ENCODE results near the gene DNMT3B.

Gene DNMT3B

GRCh38 chr20:32810941-32811340 lies 48.8 kb downstream of the DNMT3B start:
- H3K4me3 ChIP-seq (ENCODE audit: low read depth, low read length) = no peak overlapping the region
- no peak for DNase-seq (ENCODE audit: low read depth)
- TF ChIP-seq MAX (IDR thresholded peaks at IDR 0.05; ENCODE audit: low read depth, low read length) (no peak), POLR2A (IDR thresholded peaks at IDR 0.05; ENCODE audit: extremely low read depth, insufficient read length) (no peak), MYC (IDR thresholded peaks at IDR 0.05; ENCODE audit: low read depth, low read length) (no peak), CTCF (IDR thresholded peaks at IDR 0.05; ENCODE audit: low read depth, low read length) (no peak)

DNA sequence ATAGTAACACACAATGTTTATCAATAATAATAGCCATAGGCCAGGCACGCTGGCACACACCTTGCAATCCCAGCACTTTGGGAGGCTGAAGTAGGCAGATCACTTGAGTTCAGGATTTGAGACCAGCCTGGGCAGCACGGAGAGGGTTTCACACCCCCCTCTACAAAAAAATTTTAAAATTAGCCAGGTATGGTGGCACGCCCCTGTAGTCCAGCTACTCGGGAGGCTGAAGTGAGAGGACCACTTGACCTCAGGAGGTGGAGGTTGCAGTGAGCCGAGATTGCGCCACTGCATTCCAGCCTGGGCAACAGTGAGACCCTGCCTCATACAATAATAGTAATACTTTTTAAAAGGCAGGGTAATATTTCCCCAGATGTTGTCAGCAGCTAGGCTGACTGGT lies 49.7 kb downstream of the DNMT3B start:
- TF ChIP-seq MYC (IDR thresholded peaks at IDR 0.05; ENCODE audit: low read depth, low read length) (no peak), MAX (IDR thresholded peaks at IDR 0.05; ENCODE audit: low read depth, low read length) (no peak), CTCF (IDR thresholded peaks at IDR 0.05; ENCODE audit: low read depth, low read length) (no peak), POLR2A (IDR thresholded peaks at IDR 0.05; ENCODE audit: extremely low read depth, insufficient read length) (no peak)
- no peak for DNase-seq (ENCODE audit: low read depth)
- H3K4me3 ChIP-seq (ENCODE audit: low read depth, low read length) = no peak overlapping the region

GRCh38 chr20:32819992-32820697 lies 58.0 kb downstream of the DNMT3B start:
- TF ChIP-seq POLR2A (IDR thresholded peaks at IDR 0.05; ENCODE audit: extremely low read depth, insufficient read length) = peak; percentile 45
- TF ChIP-seq MYC (IDR thresholded peaks at IDR 0.05; ENCODE audit: low read depth, low read length) = peak; percentile 75; the same call in 1 of the 2 replicates
- no peak for TF ChIP-seq CTCF (IDR thresholded peaks at IDR 0.05; ENCODE audit: low read depth, low read length)
- TF ChIP-seq MAX (IDR thresholded peaks at IDR 0.05; ENCODE audit: low read depth, low read length) = no peak
- peak; percentile 83 for DNase-seq (ENCODE audit: low read depth)
- H3K4me3 ChIP-seq (ENCODE audit: low read depth, low read length) = peak overlapping the region; percentile 89

DNA sequence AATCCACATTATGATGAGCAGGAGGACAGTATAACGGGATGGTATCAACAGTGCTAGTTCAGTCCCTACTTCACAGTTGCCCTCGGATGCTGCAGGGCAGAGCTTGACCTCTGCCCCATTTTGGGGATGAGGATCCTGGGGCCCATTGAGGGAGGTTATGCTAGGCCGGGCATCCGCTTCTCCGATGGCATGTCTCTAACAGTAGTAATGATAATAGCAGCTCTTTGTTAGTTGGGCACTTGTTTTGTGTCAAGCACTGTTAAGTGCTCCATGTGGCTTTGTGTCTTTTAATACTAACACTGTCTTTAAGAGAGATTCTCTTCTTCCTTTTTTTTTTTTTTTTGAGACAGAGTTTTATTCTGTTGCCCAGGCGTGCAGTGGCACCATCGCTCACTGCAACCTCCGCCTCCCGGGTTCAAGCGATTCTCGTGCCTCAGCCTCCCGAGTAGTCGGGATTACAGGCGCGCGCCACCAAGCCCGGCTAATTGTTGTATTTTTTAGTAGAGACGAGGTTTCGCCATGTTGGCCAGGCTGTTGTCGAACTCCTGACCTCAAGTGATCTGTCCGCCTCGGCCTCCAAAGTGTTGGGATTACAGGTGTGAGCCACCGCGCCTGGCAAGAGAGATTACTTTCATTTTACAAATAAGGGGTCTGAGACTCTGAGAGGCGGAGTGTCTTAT lies 58.7 kb downstream of the DNMT3B start:
- peak overlapping the region; percentile 89 for H3K4me3 ChIP-seq (ENCODE audit: low read depth, low read length)
- TF ChIP-seq CTCF (IDR thresholded peaks at IDR 0.05; ENCODE audit: low read depth, low read length) (no peak), MYC (IDR thresholded peaks at IDR 0.05; ENCODE audit: low read depth, low read length) (no peak), POLR2A (IDR thresholded peaks at IDR 0.05; ENCODE audit: extremely low read depth, insufficient read length) (no peak), MAX (IDR thresholded peaks at IDR 0.05; ENCODE audit: low read depth, low read length) (0 out of 2 replicates have a peak, but pooled peaks have one; percentile 10)
- no peak for DNase-seq (ENCODE audit: low read depth)

DNA sequence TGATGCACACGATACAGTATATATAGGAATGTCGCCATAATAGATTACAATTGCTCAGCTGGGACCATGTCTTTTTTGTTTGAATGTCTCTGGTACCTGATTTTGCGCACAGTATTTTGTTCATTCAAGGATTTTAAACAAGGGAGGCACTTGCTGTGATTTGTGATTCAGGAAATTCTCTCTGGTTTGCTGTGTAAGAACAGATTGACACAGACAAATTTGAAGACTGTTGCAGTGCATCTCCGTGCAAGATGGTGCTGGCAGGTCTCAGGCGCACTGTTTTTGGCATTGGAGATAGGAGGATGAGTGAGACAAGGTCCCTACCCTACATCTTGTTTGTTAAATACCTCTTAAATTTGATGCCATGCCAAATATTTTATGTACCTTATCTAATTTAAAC lies 60.0 kb downstream of the DNMT3B start:
- H3K4me3 ChIP-seq (ENCODE audit: low read depth, low read length) = peak overlapping the region; percentile 89
- TF ChIP-seq MAX (IDR thresholded peaks at IDR 0.05; ENCODE audit: low read depth, low read length) = no peak
- TF ChIP-seq MYC (IDR thresholded peaks at IDR 0.05; ENCODE audit: low read depth, low read length) = no peak
- TF ChIP-seq CTCF (IDR thresholded peaks at IDR 0.05; ENCODE audit: low read depth, low read length) = no peak
- TF ChIP-seq POLR2A (IDR thresholded peaks at IDR 0.05; ENCODE audit: extremely low read depth, insufficient read length) = no peak
- DNase-seq (ENCODE audit: low read depth) = no peak
